LNCaP clone FGC (cell line): Measurements from ENCODE around the gene GINM1.

Experiments
- DNase-seq: peaks from one replicate; pipeline ENCODE4 v3.0.0-alpha.2; 2011; ENCODE audit warnings: low read depth
- H3K4me3 ChIP-seq: 2 replicates; pipeline ENCODE4 v1.5.1; 2011; ENCODE audit warnings: mild to moderate bottlenecking, low read depth, low read length, control low read depth
- CTCF ChIP-seq: IDR thresholded peaks from 2 replicates; pipeline ENCODE4 v1.5.1; 2012; ENCODE audit warnings: mild to moderate bottlenecking; ENCODE audit not compliant: control insufficient read depth, insufficient read depth; ENCODE audit errors: extremely low read depth

The GINM1 gene

GRCh38 chr6:149593408-149593807 lies 27.2 kb downstream of the GINM1 start:
- TF ChIP-seq CTCF: no peak
- DNase-seq: no peak
- no peak overlapping the region for H3K4me3 ChIP-seq

GRCh38 chr6:149600508-149600907 lies 34.3 kb downstream of the GINM1 start:
- no peak overlapping the region for H3K4me3 ChIP-seq
- DNase-seq: no peak
- TF ChIP-seq CTCF: no peak

GRCh38 chr6:149608381-149608982 lies 42.3 kb downstream of the GINM1 start:
- H3K4me3 ChIP-seq: no peak overlapping the region
- DNase-seq: no peak
- TF ChIP-seq CTCF: no peak

- no peak for DNase-seq
- no peak for TF ChIP-seq CTCF
- no peak overlapping the region for H3K4me3 ChIP-seq
Measured at GRCh38 chr6:149614337-149614736, 48.2 kb downstream of the GINM1 start.

- TF ChIP-seq CTCF: no peak
- no peak for DNase-seq
- no peak overlapping the region for H3K4me3 ChIP-seq
Measured at GRCh38 chr6:149615805-149616204, 49.6 kb downstream of the GINM1 start.

- TF ChIP-seq CTCF: no peak
- H3K4me3 ChIP-seq: no peak overlapping the region
- no peak for DNase-seq
Measured at GRCh38 chr6:149627672-149628071, 61.5 kb downstream of the GINM1 start.

GRCh38 chr6:149628875-149629510 lies 62.8 kb downstream of the GINM1 start:
- DNase-seq: no peak
- H3K4me3 ChIP-seq: no peak overlapping the region
- TF ChIP-seq CTCF: no peak
